H9 (cell line): Measurements from ENCODE around the gene AGAP5. TPM values are rescaled to one million over a fixed set of nuclear protein-coding genes. Genes with fewer than 3 reads are reported as not detected.
"Not testable (repeated sequence)": the region's sequence is repeated elsewhere in the genome, so short reads cannot be mapped to it uniquely, and the experiment has no call there.

Source experiments
- DNase-seq: peaks from one replicate; pipeline ENCODE4 v3.0.0-alpha.2; 2017
- H2AFZ ChIP-seq: one replicate; pipeline ENCODE4 v1.6.1; 2013; ENCODE audit warnings: mild to moderate bottlenecking, low read length, control low read depth, moderate library complexity
- H2AK5ac ChIP-seq: 2 replicates; pipeline ENCODE4 v1.6.1; 2013; ENCODE audit warnings: low read length, control low read depth, mixed read lengths; ENCODE audit not compliant: insufficient read length
- H2BK120ac ChIP-seq: one replicate; pipeline ENCODE4 v1.6.1; 2013; ENCODE audit warnings: low read depth, mild to moderate bottlenecking, low read length, control low read depth, inconsistent platforms; ENCODE audit not compliant: poor library complexity, severe bottlenecking
- H2BK12ac ChIP-seq: 2 replicates; pipeline ENCODE4 v1.6.1; 2013; ENCODE audit warnings: low read length, control low read depth, mixed read lengths, low read depth; ENCODE audit not compliant: insufficient read length
- H2BK15ac ChIP-seq: 2 replicates; pipeline ENCODE4 v1.6.1; 2013; ENCODE audit warnings: low read depth, low read length, control low read depth
- H2BK20ac ChIP-seq: one replicate; pipeline ENCODE4 v1.6.1; 2013; ENCODE audit warnings: low read depth, mild to moderate bottlenecking, low read length, control low read depth, inconsistent platforms; ENCODE audit not compliant: poor library complexity, severe bottlenecking
- H2BK5ac ChIP-seq: 2 replicates; pipeline ENCODE4 v1.6.1; 2013; ENCODE audit warnings: low read length, control low read depth, mixed read lengths; ENCODE audit not compliant: insufficient read length
- H3K14ac ChIP-seq: 2 replicates; pipeline ENCODE4 v1.6.1; 2013; ENCODE audit warnings: low read length, control low read depth; ENCODE audit not compliant: insufficient read depth
- H3K18ac ChIP-seq: 2 replicates; pipeline ENCODE4 v1.6.1; 2013; ENCODE audit warnings: low read depth, mild to moderate bottlenecking, mixed read lengths, low read length, control low read depth; ENCODE audit not compliant: insufficient read length
- H3K23ac ChIP-seq: 2 replicates; pipeline ENCODE4 v1.6.1; 2013; ENCODE audit warnings: low read length, control low read depth, mixed read lengths, low read depth; ENCODE audit not compliant: insufficient read length
- H3K23me2 ChIP-seq: 2 replicates; pipeline ENCODE4 v1.6.1; 2013; ENCODE audit warnings: low read depth, mild to moderate bottlenecking, mixed read lengths, low read length, control low read depth; ENCODE audit not compliant: insufficient read length, poor library complexity, severe bottlenecking
- H3K27ac ChIP-seq: 2 replicates; pipeline ENCODE4 v1.5.1; 2013; ENCODE audit warnings: low read length, control low read depth, mixed read lengths, low read depth; ENCODE audit not compliant: insufficient read length
- H3K27me3 ChIP-seq: 2 replicates; pipeline ENCODE4 v1.6.1; 2013; ENCODE audit warnings: low read length, control low read depth, inconsistent platforms; ENCODE audit not compliant: insufficient read depth
- H3K4ac ChIP-seq: 2 replicates; pipeline ENCODE4 v1.6.1; 2013; ENCODE audit warnings: low read depth, mild to moderate bottlenecking, control low read depth, inconsistent platforms, low read length, moderate library complexity
- H3K4me1 ChIP-seq: 2 replicates; pipeline ENCODE4 v1.6.1; 2013; ENCODE audit warnings: low read length, control low read depth, inconsistent platforms; ENCODE audit not compliant: insufficient read depth
- H3K4me2 ChIP-seq: 2 replicates; pipeline ENCODE4 v1.6.1; 2013; ENCODE audit warnings: low read length, control low read depth, mixed read lengths; ENCODE audit not compliant: insufficient read length, insufficient read depth
- H3K56ac ChIP-seq: 2 replicates; pipeline ENCODE4 v1.6.1; 2013; ENCODE audit warnings: low read depth, mild to moderate bottlenecking, mixed read lengths, low read length, control low read depth; ENCODE audit not compliant: insufficient read length
- H3K79me1 ChIP-seq: 2 replicates; pipeline ENCODE4 v1.6.1; 2013; ENCODE audit warnings: low read depth, mild to moderate bottlenecking, moderate library complexity, low read length, control low read depth, inconsistent platforms; ENCODE audit not compliant: insufficient read depth, poor library complexity, severe bottlenecking
- H3K79me2 ChIP-seq: 2 replicates; pipeline ENCODE4 v1.6.1; 2013; ENCODE audit warnings: low read length, control low read depth, inconsistent platforms; ENCODE audit not compliant: insufficient read depth
- H3K9ac ChIP-seq: 2 replicates; pipeline ENCODE4 v1.6.1; 2013; ENCODE audit warnings: low read length, control low read depth, mixed read lengths; ENCODE audit not compliant: insufficient read length; ENCODE audit errors: extremely low read depth
- H3K9me3 ChIP-seq: one replicate; pipeline ENCODE4 v1.6.1; 2013; ENCODE audit warnings: low read depth, low read length, inconsistent platforms; ENCODE audit not compliant: control insufficient read depth
- H3T11ph ChIP-seq: one replicate; pipeline ENCODE4 v1.6.1; 2013; ENCODE audit warnings: mild to moderate bottlenecking, low read length, control low read depth, inconsistent platforms
- H4K20me1 ChIP-seq: one replicate; pipeline ENCODE4 v1.6.1; 2013; ENCODE audit not compliant: control insufficient read depth, insufficient read length, insufficient read depth
- H4K5ac ChIP-seq: 2 replicates; pipeline ENCODE4 v1.6.1; 2013; ENCODE audit warnings: low read depth, mild to moderate bottlenecking, mixed read lengths, low read length, control low read depth; ENCODE audit not compliant: insufficient read length
- H4K8ac ChIP-seq: replicated peaks from 2 replicates; pipeline ENCODE4 v1.6.1; 2013; ENCODE audit warnings: low read length, control low read depth, mixed read lengths, low read depth; ENCODE audit not compliant: insufficient read length
- H4K91ac ChIP-seq: 2 replicates; pipeline ENCODE4 v1.6.1; 2013; ENCODE audit warnings: low read depth, mild to moderate bottlenecking, moderate library complexity, mixed read lengths, low read length, control low read depth; ENCODE audit not compliant: insufficient read length
- H3K27ac Mint-ChIP-seq, 3 experiments: 2 replicates in 2 of 3; 3 replicates in 1 of 3; pipeline ENCODE4 v1.8.0; 2020 to 2021; ENCODE audit warnings: mixed read lengths in 3 of 3, mild to moderate bottlenecking in 1 of 3, moderate library complexity in 1 of 3
- H3K27me3 Mint-ChIP-seq: 2 replicates; pipeline ENCODE4 v1.8.0; 2021; ENCODE audit warnings: low read depth, mild to moderate bottlenecking, moderate library complexity, mixed read lengths
- H3K36me3 Mint-ChIP-seq, 3 experiments: 2 replicates in 2 of 3; 3 replicates in 1 of 3; pipeline ENCODE4 v1.8.0; 2020 to 2021; ENCODE audit warnings: low read depth in 3 of 3, mixed read lengths in 3 of 3; ENCODE audit not compliant: insufficient read depth in 1 of 3
- H3K4me1 Mint-ChIP-seq, 2 experiments: 2 replicates each; pipeline ENCODE4 v1.8.0; 2020; ENCODE audit warnings: mixed read lengths in 2 of 2
- H3K4me3 Mint-ChIP-seq, 2 experiments: 2 replicates in 1 of 2; 3 replicates in 1 of 2; pipeline ENCODE4 v1.8.0; 2020 to 2021; ENCODE audit warnings: mild to moderate bottlenecking in 2 of 2, mixed read lengths in 2 of 2, moderate library complexity in 1 of 2
- H3K9me3 Mint-ChIP-seq, 2 experiments: 2 replicates in 1 of 2; 3 replicates in 1 of 2; pipeline ENCODE4 v1.8.0; 2020; ENCODE audit warnings: mild to moderate bottlenecking in 2 of 2, mixed read lengths in 2 of 2, moderate library complexity in 1 of 2
- WGBS: extraction: QIAGEN DNeasy Blood & Tissue Kit; methylation state at CpG from one replicate; pipeline ENCODE4 v1.1.7; 2013; ENCODE audit warnings: missing lambda C conversion rate, low lambda C conversion rate, mixed read lengths; ENCODE audit not compliant: insufficient read length; ENCODE audit errors: extremely low coverage; 5-methylcytosine and 5-hydroxymethylcytosine counted together
- total RNA-seq: library from RNA; stranded (reverse); gene quantifications from 2 replicates; pipeline ENCODE4 v1.2.1, GENCODE V29; 2021
- TF ChIP-seq, protein P1 (sequence below): fragments of 200-600 bp; sonication (generic); conservative IDR thresholded peaks from 3 replicates; pipeline ENCODE4 v1.8.0; 2021; ENCODE audit warnings: antibody characterized with exemption, mild to moderate bottlenecking

AGAP5 gene
- total RNA-seq, 1 experiment from 2014 or later: 5.2 TPM

DNA sequence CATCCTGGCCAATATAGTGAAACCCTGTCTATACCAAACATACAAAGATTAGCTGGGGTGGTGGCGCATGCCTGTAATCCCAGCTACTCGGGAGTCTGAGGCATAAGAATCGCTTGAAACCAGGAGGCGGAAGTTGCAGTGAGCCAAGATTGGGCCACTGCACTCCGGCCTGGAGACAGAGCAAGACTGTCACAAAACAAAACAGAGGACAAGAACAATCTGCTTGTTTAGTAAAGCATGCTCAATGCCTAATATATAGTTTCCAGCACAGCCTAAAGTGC is 44.5 kb upstream of the AGAP5 start:
- no peak for DNase-seq
- no peak overlapping the region for H3K4me2 ChIP-seq
- no peak overlapping the region for H2BK12ac ChIP-seq
- H3K36me3 Mint-ChIP-seq: peaks cover 0 to 17% (median 5%) of the 10 kb centered on the region in 3 experiments; a peak in 4 of 7 replicates
- no peaks in the 10 kb centered on the region for H3K27me3 ChIP-seq
- no peaks in the 10 kb centered on the region for H3K79me1 ChIP-seq
- no peak overlapping the region for H3K27ac ChIP-seq
- H2AFZ ChIP-seq: no peak overlapping the region
- no peak overlapping the region for H2BK5ac ChIP-seq
- TF ChIP-seq, protein P1, sequence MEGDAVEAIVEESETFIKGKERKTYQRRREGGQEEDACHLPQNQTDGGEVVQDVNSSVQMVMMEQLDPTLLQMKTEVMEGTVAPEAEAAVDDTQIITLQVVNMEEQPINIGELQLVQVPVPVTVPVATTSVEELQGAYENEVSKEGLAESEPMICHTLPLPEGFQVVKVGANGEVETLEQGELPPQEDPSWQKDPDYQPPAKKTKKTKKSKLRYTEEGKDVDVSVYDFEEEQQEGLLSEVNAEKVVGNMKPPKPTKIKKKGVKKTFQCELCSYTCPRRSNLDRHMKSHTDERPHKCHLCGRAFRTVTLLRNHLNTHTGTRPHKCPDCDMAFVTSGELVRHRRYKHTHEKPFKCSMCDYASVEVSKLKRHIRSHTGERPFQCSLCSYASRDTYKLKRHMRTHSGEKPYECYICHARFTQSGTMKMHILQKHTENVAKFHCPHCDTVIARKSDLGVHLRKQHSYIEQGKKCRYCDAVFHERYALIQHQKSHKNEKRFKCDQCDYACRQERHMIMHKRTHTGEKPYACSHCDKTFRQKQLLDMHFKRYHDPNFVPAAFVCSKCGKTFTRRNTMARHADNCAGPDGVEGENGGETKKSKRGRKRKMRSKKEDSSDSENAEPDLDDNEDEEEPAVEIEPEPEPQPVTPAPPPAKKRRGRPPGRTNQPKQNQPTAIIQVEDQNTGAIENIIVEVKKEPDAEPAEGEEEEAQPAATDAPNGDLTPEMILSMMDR: no peak
- H3K9ac ChIP-seq: no peak overlapping the region
- H3K56ac ChIP-seq: no peak overlapping the region
- H3T11ph ChIP-seq: no peak overlapping the region
- H4K20me1 ChIP-seq: no peaks in the 10 kb centered on the region
- H3K23ac ChIP-seq: no peak overlapping the region
- no peak overlapping the region for H3K14ac ChIP-seq
- H3K18ac ChIP-seq: no peak overlapping the region
- H2BK20ac ChIP-seq: no peak overlapping the region
- peak overlapping the region; percentile 67 to 98; a peak in 4 of 5 replicates for H3K4me3 Mint-ChIP-seq
- H2BK15ac ChIP-seq: no peak overlapping the region
- peaks cover 28 to 36% of the 10 kb centered on the region in 2 experiments for H3K4me1 Mint-ChIP-seq
- H3K79me2 ChIP-seq: no peaks in the 10 kb centered on the region; the same call in 1 of the 2 replicates
- no peaks in the 10 kb centered on the region for H3K27me3 Mint-ChIP-seq
- no peak overlapping the region for H4K91ac ChIP-seq
- no CpG with 5 or more reads among the region's 5 CpGs for WGBS
- peaks cover 14% of the 10 kb centered on the region for H3K23me2 ChIP-seq
- no peak overlapping the region for H2BK120ac ChIP-seq
- H4K5ac ChIP-seq: no peak overlapping the region
- H2AK5ac ChIP-seq: no peak overlapping the region
- no peak overlapping the region for H4K8ac ChIP-seq
- peak overlapping the region; percentile 100; a peak in 6 of 7 replicates for H3K27ac Mint-ChIP-seq
- no peaks in the 10 kb centered on the region for H3K9me3 Mint-ChIP-seq
- peaks cover 3% of the 10 kb centered on the region; the same call in 1 of the 2 replicates for H3K4me1 ChIP-seq
- H3K4ac ChIP-seq: no peak overlapping the region
- H3K9me3 ChIP-seq: no peaks in the 10 kb centered on the region

GRCh38 chr10:73740501-73741254 is 42.8 kb upstream of the AGAP5 start:
- Mint-ChIP-seq H3K27ac (peak overlapping the region in 1 of 3 experiments; percentile 51; a peak in 2 of 7 replicates), H3K4me1 (peaks cover 28 to 36% of the 10 kb centered on the region in 2 experiments), H3K36me3 (peaks cover 0 to 12% (median 0%) of the 10 kb centered on the region in 3 experiments; a peak in 2 of 7 replicates)
- H4K5ac ChIP-seq, H2BK12ac ChIP-seq, H3K4me3 Mint-ChIP-seq, H3K79me2 ChIP-seq, H3K9me3 ChIP-seq, H3K4ac ChIP-seq, H2BK15ac ChIP-seq, H3K27me3 ChIP-seq, H3K18ac ChIP-seq, H3K79me1 ChIP-seq, H2BK20ac ChIP-seq, H3T11ph ChIP-seq, H4K8ac ChIP-seq, H4K20me1 ChIP-seq, DNase-seq, H2AK5ac ChIP-seq, H3K4me2 ChIP-seq, H2AFZ ChIP-seq, H2BK5ac ChIP-seq, H3K14ac ChIP-seq, H3K4me1 ChIP-seq, H3K9ac ChIP-seq, H3K56ac ChIP-seq, H4K91ac ChIP-seq, H3K9me3 Mint-ChIP-seq, H3K27me3 Mint-ChIP-seq, H3K27ac ChIP-seq, H3K23ac ChIP-seq, H2BK120ac ChIP-seq: not testable (repeated sequence)
- WGBS: no CpG with 5 or more reads among the region's 18 CpGs
- peaks cover 14% of the 10 kb centered on the region for H3K23me2 ChIP-seq
